H9 (cell line): ENCODE data around the gene VCP. TPM values are rescaled to one million over a fixed set of nuclear protein-coding genes. Genes with fewer than 3 reads are reported as not detected.

Experiments
- DNase-seq: peaks from one replicate; pipeline ENCODE4 v3.0.0-alpha.2; 2017
- H2AFZ ChIP-seq: one replicate; pipeline ENCODE4 v1.6.1; 2013; ENCODE audit warnings: mild to moderate bottlenecking, low read length, control low read depth, moderate library complexity
- H2AK5ac ChIP-seq: 2 replicates; pipeline ENCODE4 v1.6.1; 2013; ENCODE audit warnings: low read length, control low read depth, mixed read lengths; ENCODE audit not compliant: insufficient read length
- H2BK120ac ChIP-seq: one replicate; pipeline ENCODE4 v1.6.1; 2013; ENCODE audit warnings: low read depth, mild to moderate bottlenecking, low read length, control low read depth, inconsistent platforms; ENCODE audit not compliant: poor library complexity, severe bottlenecking
- H2BK12ac ChIP-seq: 2 replicates; pipeline ENCODE4 v1.6.1; 2013; ENCODE audit warnings: low read length, control low read depth, mixed read lengths, low read depth; ENCODE audit not compliant: insufficient read length
- H2BK15ac ChIP-seq: 2 replicates; pipeline ENCODE4 v1.6.1; 2013; ENCODE audit warnings: low read depth, low read length, control low read depth
- H2BK20ac ChIP-seq: one replicate; pipeline ENCODE4 v1.6.1; 2013; ENCODE audit warnings: low read depth, mild to moderate bottlenecking, low read length, control low read depth, inconsistent platforms; ENCODE audit not compliant: poor library complexity, severe bottlenecking
- H2BK5ac ChIP-seq: 2 replicates; pipeline ENCODE4 v1.6.1; 2013; ENCODE audit warnings: low read length, control low read depth, mixed read lengths; ENCODE audit not compliant: insufficient read length
- H3K14ac ChIP-seq: 2 replicates; pipeline ENCODE4 v1.6.1; 2013; ENCODE audit warnings: low read length, control low read depth; ENCODE audit not compliant: insufficient read depth
- H3K18ac ChIP-seq: 2 replicates; pipeline ENCODE4 v1.6.1; 2013; ENCODE audit warnings: low read depth, mild to moderate bottlenecking, mixed read lengths, low read length, control low read depth; ENCODE audit not compliant: insufficient read length
- H3K23ac ChIP-seq: 2 replicates; pipeline ENCODE4 v1.6.1; 2013; ENCODE audit warnings: low read length, control low read depth, mixed read lengths, low read depth; ENCODE audit not compliant: insufficient read length
- H3K23me2 ChIP-seq: 2 replicates; pipeline ENCODE4 v1.6.1; 2013; ENCODE audit warnings: low read depth, mild to moderate bottlenecking, mixed read lengths, low read length, control low read depth; ENCODE audit not compliant: insufficient read length, poor library complexity, severe bottlenecking
- H3K27ac ChIP-seq: 2 replicates; pipeline ENCODE4 v1.5.1; 2013; ENCODE audit warnings: low read length, control low read depth, mixed read lengths, low read depth; ENCODE audit not compliant: insufficient read length
- H3K27me3 ChIP-seq: 2 replicates; pipeline ENCODE4 v1.6.1; 2013; ENCODE audit warnings: low read length, control low read depth, inconsistent platforms; ENCODE audit not compliant: insufficient read depth
- H3K4ac ChIP-seq: 2 replicates; pipeline ENCODE4 v1.6.1; 2013; ENCODE audit warnings: low read depth, mild to moderate bottlenecking, control low read depth, inconsistent platforms, low read length, moderate library complexity
- H3K4me1 ChIP-seq: 2 replicates; pipeline ENCODE4 v1.6.1; 2013; ENCODE audit warnings: low read length, control low read depth, inconsistent platforms; ENCODE audit not compliant: insufficient read depth
- H3K4me2 ChIP-seq: 2 replicates; pipeline ENCODE4 v1.6.1; 2013; ENCODE audit warnings: low read length, control low read depth, mixed read lengths; ENCODE audit not compliant: insufficient read length, insufficient read depth
- H3K56ac ChIP-seq: 2 replicates; pipeline ENCODE4 v1.6.1; 2013; ENCODE audit warnings: low read depth, mild to moderate bottlenecking, mixed read lengths, low read length, control low read depth; ENCODE audit not compliant: insufficient read length
- H3K79me1 ChIP-seq: 2 replicates; pipeline ENCODE4 v1.6.1; 2013; ENCODE audit warnings: low read depth, mild to moderate bottlenecking, moderate library complexity, low read length, control low read depth, inconsistent platforms; ENCODE audit not compliant: insufficient read depth, poor library complexity, severe bottlenecking
- H3K79me2 ChIP-seq: 2 replicates; pipeline ENCODE4 v1.6.1; 2013; ENCODE audit warnings: low read length, control low read depth, inconsistent platforms; ENCODE audit not compliant: insufficient read depth
- H3K9ac ChIP-seq: 2 replicates; pipeline ENCODE4 v1.6.1; 2013; ENCODE audit warnings: low read length, control low read depth, mixed read lengths; ENCODE audit not compliant: insufficient read length; ENCODE audit errors: extremely low read depth
- H3K9me3 ChIP-seq: one replicate; pipeline ENCODE4 v1.6.1; 2013; ENCODE audit warnings: low read depth, low read length, inconsistent platforms; ENCODE audit not compliant: control insufficient read depth
- H3T11ph ChIP-seq: one replicate; pipeline ENCODE4 v1.6.1; 2013; ENCODE audit warnings: mild to moderate bottlenecking, low read length, control low read depth, inconsistent platforms
- H4K20me1 ChIP-seq: one replicate; pipeline ENCODE4 v1.6.1; 2013; ENCODE audit not compliant: control insufficient read depth, insufficient read length, insufficient read depth
- H4K5ac ChIP-seq: 2 replicates; pipeline ENCODE4 v1.6.1; 2013; ENCODE audit warnings: low read depth, mild to moderate bottlenecking, mixed read lengths, low read length, control low read depth; ENCODE audit not compliant: insufficient read length
- H4K8ac ChIP-seq: replicated peaks from 2 replicates; pipeline ENCODE4 v1.6.1; 2013; ENCODE audit warnings: low read length, control low read depth, mixed read lengths, low read depth; ENCODE audit not compliant: insufficient read length
- H4K91ac ChIP-seq: 2 replicates; pipeline ENCODE4 v1.6.1; 2013; ENCODE audit warnings: low read depth, mild to moderate bottlenecking, moderate library complexity, mixed read lengths, low read length, control low read depth; ENCODE audit not compliant: insufficient read length
- H3K27ac Mint-ChIP-seq, 3 experiments: 2 replicates in 2 of 3; 3 replicates in 1 of 3; pipeline ENCODE4 v1.8.0; 2020 to 2021; ENCODE audit warnings: mixed read lengths in 3 of 3, mild to moderate bottlenecking in 1 of 3, moderate library complexity in 1 of 3
- H3K27me3 Mint-ChIP-seq: 2 replicates; pipeline ENCODE4 v1.8.0; 2021; ENCODE audit warnings: low read depth, mild to moderate bottlenecking, moderate library complexity, mixed read lengths
- H3K36me3 Mint-ChIP-seq, 3 experiments: 2 replicates in 2 of 3; 3 replicates in 1 of 3; pipeline ENCODE4 v1.8.0; 2020 to 2021; ENCODE audit warnings: low read depth in 3 of 3, mixed read lengths in 3 of 3; ENCODE audit not compliant: insufficient read depth in 1 of 3
- H3K4me1 Mint-ChIP-seq, 2 experiments: 2 replicates each; pipeline ENCODE4 v1.8.0; 2020; ENCODE audit warnings: mixed read lengths in 2 of 2
- H3K4me3 Mint-ChIP-seq, 2 experiments: 2 replicates in 1 of 2; 3 replicates in 1 of 2; pipeline ENCODE4 v1.8.0; 2020 to 2021; ENCODE audit warnings: mild to moderate bottlenecking in 2 of 2, mixed read lengths in 2 of 2, moderate library complexity in 1 of 2
- H3K9me3 Mint-ChIP-seq, 2 experiments: 2 replicates in 1 of 2; 3 replicates in 1 of 2; pipeline ENCODE4 v1.8.0; 2020; ENCODE audit warnings: mild to moderate bottlenecking in 2 of 2, mixed read lengths in 2 of 2, moderate library complexity in 1 of 2
- WGBS: extraction: QIAGEN DNeasy Blood & Tissue Kit; methylation state at CpG from one replicate; pipeline ENCODE4 v1.1.7; 2013; ENCODE audit warnings: missing lambda C conversion rate, low lambda C conversion rate, mixed read lengths; ENCODE audit not compliant: insufficient read length; ENCODE audit errors: extremely low coverage; 5-methylcytosine and 5-hydroxymethylcytosine counted together
- total RNA-seq: library from RNA; stranded (reverse); gene quantifications from 2 replicates; pipeline ENCODE4 v1.2.1, GENCODE V29; 2021
- TF ChIP-seq, protein P1 (sequence below): fragments of 200-600 bp; sonication (generic); conservative IDR thresholded peaks from 3 replicates; pipeline ENCODE4 v1.8.0; 2021; ENCODE audit warnings: antibody characterized with exemption, mild to moderate bottlenecking

The VCP gene
- total RNA-seq, 1 experiment from 2014 or later = 407 TPM

DNA sequence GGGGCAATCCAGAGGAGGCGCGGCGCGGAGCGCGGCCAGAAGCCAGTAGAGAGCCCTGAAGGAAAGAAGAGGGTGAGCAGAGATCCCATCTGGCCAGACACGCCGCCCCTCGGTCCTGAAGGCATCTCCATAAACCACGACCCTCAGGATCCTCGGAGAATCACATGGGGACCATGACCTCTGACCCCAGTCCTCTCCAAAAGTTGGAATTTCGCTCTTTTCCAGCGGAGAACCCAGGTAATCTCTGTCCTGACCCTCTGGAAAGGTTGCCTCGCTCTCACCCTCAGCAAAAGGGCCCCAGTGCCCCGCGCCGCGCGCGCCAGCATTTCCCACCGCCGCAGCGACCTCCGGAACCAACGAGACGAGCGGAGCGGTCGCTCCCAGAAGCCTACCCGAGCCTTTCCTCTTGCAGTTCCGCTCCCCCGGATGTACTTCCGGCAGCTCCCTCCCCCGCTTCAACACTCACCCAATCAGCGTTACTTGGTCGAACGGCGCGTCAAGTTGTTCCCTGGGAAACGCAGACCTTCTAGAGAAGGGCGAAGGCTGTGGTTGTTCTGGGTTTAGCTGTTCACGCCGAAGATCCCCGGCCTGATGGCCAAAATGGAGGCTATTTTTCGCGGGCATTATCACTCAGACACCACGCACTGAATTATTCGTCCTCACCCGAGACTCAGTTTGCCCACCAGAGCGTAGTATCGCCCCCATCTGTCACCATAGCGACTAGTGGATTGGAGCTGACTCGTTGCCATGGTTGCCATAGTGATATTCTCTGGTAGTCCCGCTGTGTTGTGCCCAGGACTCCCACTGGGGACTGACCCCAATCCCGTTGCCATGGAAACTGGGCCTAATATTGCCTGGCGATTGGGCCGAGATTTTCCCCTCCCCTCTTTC is 30.6 kb upstream of the VCP start, which contains the start of gene STOML2:
TSS of gene STOML2 (minus strand) at position 363 of the 891 bp plus-strand sequence. CDS start at position 326, 37 bp downstream.
- peak within 1 kb of the TSS; percentile 72 for H3K4me2 ChIP-seq
- no peaks in the 10 kb centered on the region for H3K4me1 ChIP-seq
- H3K9me3 Mint-ChIP-seq = no peaks in the 10 kb centered on the region; a peak in 1 of 5 replicates
- no peak within 1 kb of the TSS for H3K23ac ChIP-seq
- H4K8ac ChIP-seq = no peak within 1 kb of the TSS
- no CpG with 5 or more reads among the region's 57 CpGs for WGBS
- peak within 1 kb of the TSS; percentile 74 for H3K9ac ChIP-seq
- H3K27me3 Mint-ChIP-seq = no peaks in the 10 kb centered on the region
- H3K36me3 Mint-ChIP-seq = peaks cover 22 to 47% (median 43%) of the 10 kb centered on the region in 3 experiments
- peak within 1 kb of the TSS; percentile 97 to 98 for H3K4me3 Mint-ChIP-seq
- peak within 1 kb of the TSS; percentile 29 for H4K91ac ChIP-seq
- peaks cover 9% of the 10 kb centered on the region for H3K79me1 ChIP-seq
- H2BK5ac ChIP-seq = no peak within 1 kb of the TSS
- peak within 1 kb of the TSS; percentile 84 for H3T11ph ChIP-seq
- H2AK5ac ChIP-seq = no peak within 1 kb of the TSS
- no peak within 1 kb of the TSS for H3K56ac ChIP-seq
- peak within 1 kb of the TSS; percentile 72 for H3K27ac ChIP-seq
- no peak within 1 kb of the TSS for H2AFZ ChIP-seq
- no peak within 1 kb of the TSS for H2BK20ac ChIP-seq
- no peak within 1 kb of the TSS for H4K5ac ChIP-seq
- peak within 1 kb of the TSS; percentile 89 for H3K18ac ChIP-seq
- TF ChIP-seq, protein P1, sequence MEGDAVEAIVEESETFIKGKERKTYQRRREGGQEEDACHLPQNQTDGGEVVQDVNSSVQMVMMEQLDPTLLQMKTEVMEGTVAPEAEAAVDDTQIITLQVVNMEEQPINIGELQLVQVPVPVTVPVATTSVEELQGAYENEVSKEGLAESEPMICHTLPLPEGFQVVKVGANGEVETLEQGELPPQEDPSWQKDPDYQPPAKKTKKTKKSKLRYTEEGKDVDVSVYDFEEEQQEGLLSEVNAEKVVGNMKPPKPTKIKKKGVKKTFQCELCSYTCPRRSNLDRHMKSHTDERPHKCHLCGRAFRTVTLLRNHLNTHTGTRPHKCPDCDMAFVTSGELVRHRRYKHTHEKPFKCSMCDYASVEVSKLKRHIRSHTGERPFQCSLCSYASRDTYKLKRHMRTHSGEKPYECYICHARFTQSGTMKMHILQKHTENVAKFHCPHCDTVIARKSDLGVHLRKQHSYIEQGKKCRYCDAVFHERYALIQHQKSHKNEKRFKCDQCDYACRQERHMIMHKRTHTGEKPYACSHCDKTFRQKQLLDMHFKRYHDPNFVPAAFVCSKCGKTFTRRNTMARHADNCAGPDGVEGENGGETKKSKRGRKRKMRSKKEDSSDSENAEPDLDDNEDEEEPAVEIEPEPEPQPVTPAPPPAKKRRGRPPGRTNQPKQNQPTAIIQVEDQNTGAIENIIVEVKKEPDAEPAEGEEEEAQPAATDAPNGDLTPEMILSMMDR = no peak
- H2BK12ac ChIP-seq = no peak within 1 kb of the TSS
- H3K9me3 ChIP-seq = no peaks in the 10 kb centered on the region
- H3K23me2 ChIP-seq = peaks cover 10% of the 10 kb centered on the region
- H3K4ac ChIP-seq = peak within 1 kb of the TSS; percentile 26; the same call in 1 of the 2 replicates
- peak within 1 kb of the TSS; percentile 92 to 100 (median 100) for H3K27ac Mint-ChIP-seq
- H3K4me1 Mint-ChIP-seq = peaks cover 12 to 19% of the 10 kb centered on the region in 2 experiments
- H2BK15ac ChIP-seq = no peak within 1 kb of the TSS
- no peaks in the 10 kb centered on the region for H4K20me1 ChIP-seq
- peak within 1 kb of the TSS; percentile 65 for H2BK120ac ChIP-seq
- peak within 1 kb of the TSS; percentile 84; the same call in 1 of the 2 replicates for H3K14ac ChIP-seq
- peak; percentile 97 for DNase-seq
- H3K27me3 ChIP-seq = no peaks in the 10 kb centered on the region
- H3K79me2 ChIP-seq = peaks cover 5% of the 10 kb centered on the region; the same call in 1 of the 2 replicates
